GM23248 (cell line): ENCODE measurements around the gene RUFY1. TPM values are rescaled to one million over a fixed set of nuclear protein-coding genes. Genes with fewer than 3 reads are reported as not detected.

Experiments used
- DNase-seq: peaks from one replicate; pipeline ENCODE4 v3.0.0-alpha.2; 2015
- H2AFZ ChIP-seq: fragments of 200-600 bp; sonication (generic); 2 replicates; pipeline ENCODE4 v1.6.1; 2016; ENCODE audit warnings: antibody characterized with exemption
- H3F3A ChIP-seq: fragments of 200-600 bp; sonication (generic); 2 replicates; pipeline ENCODE4 v1.6.1; 2016; ENCODE audit warnings: mild to moderate bottlenecking, antibody characterized with exemption, mixed run types; ENCODE audit not compliant: insufficient read depth
- H3K27ac ChIP-seq: fragments of 200-600 bp; sonication (generic); 2 replicates; pipeline ENCODE4 v1.5.1; 2016; ENCODE audit warnings: mild to moderate bottlenecking
- H3K27me3 ChIP-seq: fragments of 200-600 bp; sonication (generic); replicated peaks from 2 replicates; pipeline ENCODE4 v1.6.1; 2016; ENCODE audit warnings: mild to moderate bottlenecking; ENCODE audit not compliant: insufficient read depth
- H3K36me3 ChIP-seq: fragments of 200-600 bp; sonication (generic); 2 replicates; pipeline ENCODE4 v1.6.1; 2016; ENCODE audit warnings: low read depth, mild to moderate bottlenecking
- H3K4me1 ChIP-seq: fragments of 200-600 bp; sonication (generic); 2 replicates; pipeline ENCODE4 v1.6.1; 2016; ENCODE audit warnings: mild to moderate bottlenecking; ENCODE audit not compliant: insufficient read depth
- H3K4me2 ChIP-seq: fragments of 200-600 bp; sonication (generic); one replicate; pipeline ENCODE4 v1.6.1; 2016; ENCODE audit warnings: mild to moderate bottlenecking; ENCODE audit not compliant: unreplicated experiment
- H3K4me3 ChIP-seq: fragments of 200-600 bp; sonication (generic); 2 replicates; pipeline ENCODE4 v1.5.1; 2016; ENCODE audit warnings: mild to moderate bottlenecking
- H3K79me2 ChIP-seq: fragments of 200-600 bp; sonication (generic); 2 replicates; pipeline ENCODE4 v1.6.1; 2016; ENCODE audit warnings: mild to moderate bottlenecking; ENCODE audit not compliant: insufficient read depth
- H3K9ac ChIP-seq: fragments of 200-600 bp; sonication (generic); 2 replicates; pipeline ENCODE4 v1.6.1; 2016; ENCODE audit warnings: mild to moderate bottlenecking
- H3K9me2 ChIP-seq: fragments of 200-600 bp; sonication (generic); 2 replicates; pipeline ENCODE4 v1.6.1; 2016; ENCODE audit warnings: mixed run types, mild to moderate bottlenecking, moderate library complexity; ENCODE audit not compliant: insufficient read depth
- H3K9me3 ChIP-seq: fragments of 200-600 bp; sonication (generic); one replicate; pipeline ENCODE4 v1.6.1; 2017; ENCODE audit warnings: low read depth
- H4K20me1 ChIP-seq: fragments of 200-600 bp; sonication (generic); 2 replicates; pipeline ENCODE4 v1.6.0; 2016; ENCODE audit not compliant: insufficient read depth
- EZH2 ChIP-seq: fragments of 200-600 bp; sonication (generic); IDR thresholded peaks from 2 replicates; pipeline ENCODE4 v1.6.1; 2018; ENCODE audit warnings: antibody characterized with exemption, mild to moderate bottlenecking; ENCODE audit not compliant: insufficient read depth, poor library complexity, severe bottlenecking
- EZH2phosphoT487 ChIP-seq: fragments of 200-600 bp; sonication (generic); IDR thresholded peaks from 2 replicates; pipeline ENCODE4 v1.6.1; 2018; ENCODE audit warnings: antibody characterized with exemption, moderate library complexity, mild to moderate bottlenecking, low read depth; ENCODE audit not compliant: insufficient read depth
- WGBS, 2 experiments: methylation state at CpG; one replicate each; pipeline ENCODE4 v1.1.6; 2015 to 2017; ENCODE audit warnings: low lambda C conversion rate in 2 of 2, low coverage in 1 of 2; ENCODE audit errors: missing lambda C conversion rate in 2 of 2; 5-methylcytosine and 5-hydroxymethylcytosine counted together
- in situ Hi-C: fragments of 300-500 bp; cut with MboI; formaldehyde crosslinking; loops from 2 replicates; pipeline ENCODE4 v1.15.0; 2020
- polyA plus RNA-seq: library from polyadenylated mRNA; unstranded; fragments of >200 nt; fragmentation: Nextera tagmentation; extraction: Ambion mirVana; gene quantifications from 2 replicates; pipeline ENCODE4 v1.2.1, GENCODE V29; 2016
- total RNA-seq: library from RNA; depleted of rRNA; stranded (reverse); fragments of >200 nt; shearing (Covaris generic); gene quantifications from 2 replicates; pipeline ENCODE4 v1.2.3, GENCODE V29; 2014

Gene RUFY1
- total and polyA plus RNA-seq, 2 experiments from 2014 or later: 27.2 to 41.9 TPM

DNA sequence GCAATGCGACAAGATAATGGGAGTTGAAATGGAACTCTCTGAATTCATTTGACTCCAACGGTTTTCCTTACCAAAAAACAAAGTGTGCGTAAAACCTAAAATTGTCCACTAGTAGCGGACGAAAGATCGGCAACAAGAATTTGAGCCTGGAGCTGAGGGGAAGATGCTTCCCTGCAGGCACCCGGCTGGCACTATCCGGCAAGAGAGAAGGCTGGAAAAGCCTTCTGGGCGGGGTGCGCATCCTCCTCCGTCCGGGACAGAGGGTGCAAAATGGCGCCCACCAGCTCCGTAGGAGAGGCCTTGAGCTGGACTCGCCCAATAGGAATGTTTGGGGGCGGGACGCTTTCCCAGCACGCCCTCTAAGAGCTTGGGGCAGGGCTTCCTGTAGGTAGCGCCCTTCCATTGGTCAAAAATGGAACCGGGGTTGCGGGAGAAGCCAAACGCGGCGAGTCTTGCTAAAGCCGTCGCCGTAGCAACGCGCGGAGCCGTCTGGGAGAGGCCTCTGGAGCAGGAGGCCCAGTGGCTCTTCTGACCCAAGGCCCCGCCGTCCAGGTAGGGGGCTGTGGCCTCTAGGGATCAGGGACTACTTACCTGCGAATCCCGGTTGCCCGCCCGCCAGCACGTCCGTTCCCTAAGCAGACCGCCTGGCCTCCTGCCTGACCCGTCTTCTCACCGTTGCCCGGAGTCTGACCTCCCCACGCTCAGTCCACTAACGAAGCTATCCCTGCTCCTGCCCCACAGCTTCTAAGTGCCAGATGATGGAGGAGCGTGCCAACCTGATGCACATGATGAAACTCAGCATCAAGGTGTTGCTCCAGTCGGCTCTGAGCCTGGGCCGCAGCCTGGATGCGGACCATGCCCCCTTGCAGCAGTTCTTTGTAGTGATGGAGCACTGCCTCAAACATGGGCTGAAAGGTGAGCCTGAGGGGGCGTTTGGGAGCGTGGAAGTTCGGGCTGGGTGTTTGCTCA is 9.2 kb downstream of the RUFY1 start:
- H3K4me3 ChIP-seq: peak overlapping the region; percentile 79
- H3K9me2 ChIP-seq: no peaks in the 10 kb centered on the region
- peak; percentile 100 for DNase-seq
- in situ Hi-C loops: no loop called here
- H3K9ac ChIP-seq: peak overlapping the region; percentile 81
- H3K4me1 ChIP-seq: no peaks in the 10 kb centered on the region
- peaks cover 5% of the 10 kb centered on the region; the same call in 1 of the 2 replicates for H3F3A ChIP-seq
- peak overlapping the region; percentile 93 for H3K4me2 ChIP-seq
- no peaks in the 10 kb centered on the region for H3K9me3 ChIP-seq
- H4K20me1 ChIP-seq: no peaks in the 10 kb centered on the region
- H2AFZ ChIP-seq: peak overlapping the region; percentile 94
- no peak for TF ChIP-seq EZH2
- no peak for TF ChIP-seq EZH2phosphoT487
- peaks cover 79% of the 10 kb centered on the region for H3K79me2 ChIP-seq
- 4 to 5% methylated on average over 49 to 52 of the region's 52 CpGs for WGBS, 2 experiments
- H3K27ac ChIP-seq: peak overlapping the region; percentile 72
- peaks cover 16% of the 10 kb centered on the region; the same call in 1 of the 2 replicates for H3K36me3 ChIP-seq
- H3K27me3 ChIP-seq: no peaks in the 10 kb centered on the region

DNA sequence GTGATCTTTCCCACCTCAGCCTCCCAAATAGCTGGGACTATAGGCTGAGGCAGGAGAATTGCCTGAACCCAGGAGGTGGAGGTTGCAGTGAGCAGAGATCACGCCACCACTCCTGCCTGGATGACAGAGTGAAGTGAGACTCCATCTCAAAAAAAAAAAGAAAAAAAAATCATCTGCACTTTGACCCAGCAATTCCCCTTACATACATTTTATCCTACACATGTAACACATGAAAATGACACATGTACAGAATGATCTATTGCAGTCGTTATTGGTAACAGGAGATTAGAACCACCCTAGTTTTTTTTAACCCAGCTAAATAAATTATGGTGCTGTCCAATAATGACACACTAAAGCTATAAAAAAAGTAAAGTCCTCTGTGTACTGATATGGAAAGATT is 14.2 kb downstream of the RUFY1 start:
- no peak overlapping the region for H3K9ac ChIP-seq
- in situ Hi-C loops: no loop called here
- no peak overlapping the region for H3K27ac ChIP-seq
- no peaks in the 10 kb centered on the region for H3K9me2 ChIP-seq
- no peaks in the 10 kb centered on the region for H3K4me1 ChIP-seq
- no peaks in the 10 kb centered on the region for H3K27me3 ChIP-seq
- H3F3A ChIP-seq: no peaks in the 10 kb centered on the region; the same call in 1 of the 2 replicates
- no peaks in the 10 kb centered on the region for H4K20me1 ChIP-seq
- H3K36me3 ChIP-seq: peaks cover 41% of the 10 kb centered on the region
- TF ChIP-seq EZH2phosphoT487 (no peak), EZH2 (no peak)
- H3K79me2 ChIP-seq: peaks cover 39% of the 10 kb centered on the region
- H3K4me3 ChIP-seq: no peak overlapping the region
- no peak for DNase-seq
- no peaks in the 10 kb centered on the region for H3K9me3 ChIP-seq
- H2AFZ ChIP-seq: no peak overlapping the region
- 76 to 82% methylated on average over 2 of the region's 2 CpGs for WGBS, 2 experiments
- no peak overlapping the region for H3K4me2 ChIP-seq

DNA sequence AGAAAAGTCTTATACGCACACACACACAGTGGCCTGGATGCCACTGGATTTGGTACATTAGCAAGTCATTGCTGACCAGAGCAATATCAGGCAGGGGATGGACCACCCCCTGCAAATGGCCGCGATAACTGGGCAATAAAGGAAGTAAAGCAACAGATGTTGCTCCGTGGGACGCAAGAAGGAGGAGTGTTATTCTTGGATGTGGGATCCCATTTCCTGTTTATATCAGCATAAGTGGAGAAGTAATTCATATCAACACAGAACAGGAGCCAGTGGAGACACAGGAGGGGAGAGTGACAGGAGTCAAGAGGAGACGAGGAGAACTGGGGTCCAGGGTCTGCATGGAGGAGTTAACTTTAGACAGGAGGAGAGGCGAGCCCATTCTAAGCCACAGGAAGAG is 18.4 kb downstream of the RUFY1 start:
- in situ Hi-C loops: no loop called here
- Histone ChIP-seq H3K4me2 (no peak overlapping the region), H3K9me3 (no peaks in the 10 kb centered on the region), H3K36me3 (peaks cover 44% of the 10 kb centered on the region), H4K20me1 (no peaks in the 10 kb centered on the region), H3K4me1 (no peaks in the 10 kb centered on the region), H3K27me3 (no peaks in the 10 kb centered on the region), H3K79me2 (0 out of 2 replicates have a peak, but pooled peaks cover 12% of the 10 kb centered on the region), H2AFZ (no peak overlapping the region), H3F3A (no peaks in the 10 kb centered on the region; the same call in 1 of the 2 replicates), H3K27ac (no peak overlapping the region), H3K4me3 (no peak overlapping the region), H3K9me2 (no peaks in the 10 kb centered on the region), H3K9ac (no peak overlapping the region)
- TF ChIP-seq EZH2phosphoT487 (no peak), EZH2 (no peak)
- DNase-seq: no peak
- WGBS, 2 experiments: 95 to 97% methylated on average over 7 of the region's 7 CpGs

DNA sequence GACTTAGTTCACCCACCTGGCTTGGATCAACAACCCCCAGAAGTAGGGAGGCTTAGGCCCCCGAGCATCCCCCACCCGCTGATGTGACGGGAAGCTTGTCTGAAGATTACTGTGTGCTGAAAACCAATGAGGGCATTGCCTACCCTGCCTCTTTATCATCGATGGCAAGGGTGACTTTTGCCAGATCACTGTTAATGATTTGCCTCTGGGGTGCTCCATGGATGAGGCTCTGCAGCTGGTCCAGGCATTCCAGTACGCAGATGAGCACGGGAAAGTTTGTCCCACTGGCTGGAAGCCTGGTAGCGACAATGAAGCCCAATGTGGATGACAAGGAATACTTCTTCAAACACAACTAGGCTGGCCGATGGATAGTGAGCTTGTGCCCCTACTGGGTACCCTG is 22.0 kb downstream of the RUFY1 start:
- H3K9me3 ChIP-seq: no peaks in the 10 kb centered on the region
- no peak overlapping the region for H3K4me2 ChIP-seq
- H3K27ac ChIP-seq: no peak overlapping the region
- no peak for DNase-seq
- no peak overlapping the region for H2AFZ ChIP-seq
- WGBS, 2 experiments: 84 to 87% methylated on average over 8 of the region's 8 CpGs
- H4K20me1 ChIP-seq: no peaks in the 10 kb centered on the region
- no peaks in the 10 kb centered on the region for H3K27me3 ChIP-seq
- no peaks in the 10 kb centered on the region for H3K9me2 ChIP-seq
- in situ Hi-C loops: no loop called here
- no peak overlapping the region for H3K4me3 ChIP-seq
- H3K4me1 ChIP-seq: no peaks in the 10 kb centered on the region
- H3K36me3 ChIP-seq: peaks cover 37% of the 10 kb centered on the region
- TF ChIP-seq EZH2phosphoT487 (no peak), EZH2 (no peak)
- no peaks in the 10 kb centered on the region for H3F3A ChIP-seq
- H3K79me2 ChIP-seq: 0 out of 2 replicates have a peak, but pooled peaks cover 6% of the 10 kb centered on the region
- H3K9ac ChIP-seq: no peak overlapping the region
